Measurements from ENCODE around the gene H2AZ2.
"Not testable (repeated sequence)": the region's sequence is repeated elsewhere in the genome, so short reads cannot be mapped to it uniquely, and the experiment has no call there.

The H2AZ2 gene

DNA sequence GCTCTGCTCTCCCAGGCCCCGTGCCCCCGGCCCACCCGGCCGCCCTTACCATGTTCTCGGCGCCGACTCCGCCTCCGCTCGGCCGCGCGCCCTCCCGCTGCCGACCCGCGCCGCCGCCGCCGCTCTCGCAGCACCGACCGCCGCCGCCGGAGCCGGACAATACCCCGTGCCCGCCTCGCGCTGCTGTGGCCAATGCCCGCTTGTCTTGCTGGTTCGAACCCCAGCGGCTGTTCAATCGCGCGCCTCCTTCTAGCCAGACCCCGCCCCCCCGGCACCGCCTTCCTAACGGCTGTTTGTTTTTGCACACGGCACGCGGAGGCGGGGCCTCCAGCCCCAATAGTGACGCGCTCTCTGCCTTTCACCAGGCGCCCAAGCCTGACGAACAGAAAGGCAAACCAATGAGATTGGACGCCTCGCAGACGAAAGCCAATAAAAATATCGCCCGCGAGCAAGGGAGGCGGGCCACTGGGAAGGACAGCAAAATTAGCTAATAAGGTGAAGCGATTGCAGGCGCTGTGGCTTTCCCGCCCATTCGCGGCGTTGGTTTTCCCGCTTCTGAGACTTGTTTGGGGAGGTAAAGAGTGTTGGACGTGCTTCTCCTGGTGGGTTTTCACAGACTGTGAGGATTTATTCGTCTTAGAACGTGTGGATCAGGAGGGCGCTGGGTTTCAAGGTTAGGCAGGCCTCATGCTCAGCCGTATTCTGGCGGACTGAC lies at the start of gene H2AZ2:
Gene H2AZ2 (minus strand): TSS at position 168 of the 715 bp plus-strand sequence. CDS start 116 bp downstream, at position 52.
- DNase-seq: peak; percentile 99

DNA sequence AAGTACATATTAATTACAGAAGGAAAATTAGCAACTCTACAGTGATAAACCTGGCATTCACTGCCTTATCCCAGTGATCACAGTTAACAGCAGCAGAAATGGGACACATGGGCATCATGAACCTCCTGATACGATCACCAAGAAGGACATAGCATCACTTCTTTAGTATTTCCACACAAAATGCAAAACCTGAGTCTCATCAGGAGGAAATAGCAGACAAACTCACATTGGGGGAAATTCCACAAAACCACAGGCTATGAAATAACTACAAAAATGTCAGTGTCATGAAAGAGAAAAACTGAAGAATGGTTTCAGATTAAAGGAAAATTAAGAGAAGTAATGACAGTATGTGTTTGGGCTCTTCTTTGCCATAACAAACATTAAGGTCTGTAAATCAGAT lies 49.4 kb upstream of the H2AZ2 start:
- no peak for DNase-seq

DNA sequence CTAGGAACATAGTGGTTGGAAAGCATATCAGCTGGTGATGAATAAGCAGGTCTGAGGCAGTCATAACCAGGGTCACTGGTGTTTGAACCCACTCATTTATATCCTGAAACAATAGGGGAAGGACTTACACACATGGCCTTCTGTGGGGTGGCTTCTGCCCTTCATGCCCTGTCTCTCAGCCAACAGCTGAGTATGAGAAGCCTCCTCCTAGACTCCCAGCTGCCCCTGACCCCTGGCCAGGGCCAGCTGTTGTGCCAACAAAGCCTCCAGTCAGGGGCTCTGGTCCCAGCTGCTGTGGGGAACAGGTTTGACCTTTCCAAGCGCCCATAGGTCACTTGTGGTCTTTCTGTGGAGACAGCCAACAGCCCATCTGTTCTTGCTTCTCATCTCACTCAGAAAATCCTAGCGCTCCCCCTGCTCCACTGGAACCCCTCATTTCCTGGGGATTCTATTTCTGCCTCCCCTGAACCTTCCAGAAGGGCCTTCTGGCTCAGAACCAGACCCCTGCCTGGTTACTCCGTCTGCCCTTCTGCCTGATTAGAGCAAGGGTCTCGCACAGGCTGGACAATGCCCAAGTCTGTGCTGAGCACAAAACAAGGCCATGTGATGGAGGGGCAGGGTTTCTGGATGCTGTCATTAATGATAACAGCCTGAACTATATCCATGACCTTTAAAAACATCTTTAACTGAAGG lies 47.1 kb upstream of the H2AZ2 start:
- DNase-seq: no peak

DNA sequence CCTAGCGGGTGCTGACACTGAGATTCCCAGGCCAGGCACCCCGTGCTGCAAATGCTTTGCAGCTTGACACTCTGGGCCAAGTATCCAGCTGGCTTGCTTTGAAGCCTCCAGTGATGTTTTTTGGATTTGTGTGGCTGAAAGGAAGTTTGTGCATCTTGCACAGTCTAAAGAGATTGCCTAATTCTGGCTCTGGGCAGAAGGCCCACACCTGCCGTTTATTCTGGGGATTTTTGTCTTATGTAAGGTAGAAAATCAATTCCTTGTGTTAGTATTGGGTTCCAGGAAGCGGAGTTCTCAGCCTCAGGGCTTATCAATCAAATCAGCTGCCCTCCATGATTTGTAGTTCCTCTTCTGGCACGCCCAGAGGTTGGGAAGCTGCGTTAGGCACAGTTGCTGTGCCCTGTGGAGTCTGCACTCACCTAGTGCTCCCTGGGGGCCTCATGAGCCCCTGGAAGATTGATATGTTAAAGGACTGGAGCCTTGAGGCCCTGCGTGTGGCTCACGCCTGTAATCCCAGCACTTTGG lies 45.9 kb upstream of the H2AZ2 start:
- no peak for DNase-seq

DNA sequence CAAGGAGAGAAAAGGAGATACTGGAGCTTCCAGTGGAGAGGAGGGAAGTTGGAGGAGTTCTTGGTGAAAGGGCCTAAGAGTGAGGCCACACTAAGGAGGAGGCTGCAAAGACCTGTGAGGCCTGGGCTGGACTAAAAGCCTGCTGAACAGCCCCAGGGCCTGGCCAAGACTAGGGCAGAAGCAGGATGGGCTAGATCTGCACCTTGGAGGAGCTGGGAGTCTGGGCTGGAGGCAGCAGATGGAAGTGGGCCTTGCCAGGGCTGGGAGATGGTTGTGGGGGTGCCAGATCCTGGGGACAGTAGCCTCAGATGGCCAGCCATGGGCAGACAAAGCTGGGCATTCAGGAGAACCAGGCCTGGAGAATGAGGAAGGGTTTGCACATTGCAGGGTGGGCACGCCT lies 43.9 kb upstream of the H2AZ2 start:
- DNase-seq: no peak

DNA sequence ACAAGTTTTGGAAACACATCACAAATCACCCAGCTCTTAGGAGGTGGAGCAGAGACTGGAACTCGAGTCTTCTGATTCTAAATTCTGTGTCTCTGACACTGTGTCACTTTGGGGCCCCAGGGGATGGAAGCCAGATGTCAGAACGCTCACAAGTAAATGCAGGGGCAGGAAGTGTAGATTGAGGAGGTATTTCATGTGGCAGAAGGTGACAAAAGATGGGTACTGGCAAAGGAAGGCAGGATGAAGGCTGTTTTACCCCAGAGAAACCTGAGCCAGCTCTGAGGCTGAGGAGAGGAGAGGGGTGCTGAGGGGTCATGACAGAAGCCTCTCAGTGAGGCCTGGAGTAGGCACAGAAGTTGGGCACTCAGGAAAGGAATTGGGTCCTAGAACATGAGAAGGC lies 43.5 kb upstream of the H2AZ2 start:
- DNase-seq: no peak

DNA sequence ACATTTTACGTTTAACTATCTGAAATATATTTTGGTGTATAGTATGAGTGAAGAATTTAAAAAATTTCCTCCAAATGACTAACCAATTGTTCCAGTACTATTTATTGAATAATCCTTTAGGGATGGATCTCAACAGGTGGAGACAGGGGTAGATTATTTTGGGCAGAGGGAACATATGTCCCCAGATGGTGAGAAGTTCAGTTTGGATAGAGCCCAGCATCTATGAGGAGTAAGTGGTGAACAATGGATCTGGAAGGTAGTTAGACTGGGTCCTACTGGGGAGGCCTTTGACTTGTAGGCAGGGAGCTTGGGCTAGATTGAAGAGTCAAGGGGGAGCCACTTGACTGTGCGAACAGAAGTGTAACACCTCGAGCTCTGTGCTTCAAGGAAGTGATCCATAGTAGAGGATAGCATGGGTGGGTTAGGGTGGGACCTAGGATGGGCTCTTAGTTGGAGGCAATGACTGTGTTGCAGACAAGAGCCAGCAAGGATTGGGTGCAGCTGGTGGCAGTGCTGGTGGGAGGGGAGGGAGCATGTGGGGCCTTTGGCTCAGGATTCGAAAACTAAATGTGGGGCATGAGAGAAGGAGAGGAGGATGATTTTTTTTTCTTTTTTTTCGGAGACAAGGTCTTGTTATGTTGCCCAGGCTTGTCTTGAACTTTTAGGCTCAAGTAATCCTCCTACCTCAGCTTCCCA lies 41.3 kb upstream of the H2AZ2 start:
- no peak for DNase-seq

DNA sequence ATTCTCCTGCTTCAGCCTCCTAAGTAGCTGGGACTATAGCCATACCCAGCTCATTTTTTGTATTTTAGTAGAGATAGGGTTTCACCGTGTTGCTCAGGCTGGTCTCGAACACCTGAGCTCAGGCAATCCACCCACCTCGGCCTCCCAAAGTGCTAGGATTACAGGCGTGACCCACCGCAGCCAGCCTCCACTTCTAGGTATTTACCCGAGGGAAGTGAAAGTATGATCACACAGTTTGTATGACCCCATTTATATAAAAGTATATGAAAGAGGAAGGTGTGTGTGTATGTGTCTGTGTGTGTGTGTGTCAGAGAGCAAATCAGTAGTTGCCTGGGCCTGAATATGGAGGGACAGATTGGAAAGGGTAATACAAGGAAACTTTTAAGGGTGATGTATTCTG lies 39.4 kb upstream of the H2AZ2 start:
- DNase-seq: no peak

DNA sequence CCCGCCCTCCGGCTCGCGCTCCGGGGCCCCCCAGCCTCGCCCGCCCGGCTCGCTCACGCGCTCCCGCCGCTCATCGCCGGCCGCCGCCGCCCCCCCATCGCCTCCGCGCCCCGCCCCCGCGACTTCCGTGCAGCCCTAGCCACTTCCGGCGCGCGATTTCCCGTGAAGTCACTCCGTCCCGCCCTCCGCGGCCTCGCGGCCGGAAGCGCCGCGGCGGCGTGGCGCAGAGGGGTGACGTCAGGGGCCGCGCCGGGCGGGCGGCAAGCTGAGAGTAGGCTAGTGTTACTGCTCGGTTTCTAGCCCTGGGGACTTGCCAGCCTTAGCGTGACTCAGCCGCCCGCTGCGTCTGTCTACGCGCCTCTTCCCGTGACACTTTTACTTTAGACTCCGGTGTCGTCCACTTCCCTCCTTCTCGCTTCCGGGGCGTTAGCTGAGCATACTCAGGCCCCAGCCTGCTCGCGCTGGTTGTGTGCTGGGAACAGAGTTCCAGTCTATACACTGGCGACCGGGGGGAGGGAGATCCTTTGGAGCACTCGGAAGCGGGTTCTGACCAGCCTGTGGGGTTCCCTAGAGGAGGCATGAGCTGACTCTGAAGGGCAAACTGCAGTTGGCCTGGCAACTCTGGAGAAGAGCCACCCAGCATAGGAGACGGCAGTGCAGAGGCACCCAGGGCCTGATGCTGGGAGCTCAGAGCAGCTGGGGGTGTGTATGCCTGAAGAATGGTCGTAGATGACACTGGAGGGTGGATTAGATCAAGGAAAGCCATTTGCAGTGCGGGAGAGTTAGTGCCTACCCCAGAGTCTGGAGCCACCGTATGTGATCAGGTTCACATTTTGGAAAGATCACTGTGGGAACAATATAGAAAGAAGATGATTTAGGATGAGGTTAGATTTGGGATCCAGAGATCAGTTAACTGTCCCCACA lies 37.8 kb upstream of the H2AZ2 start, which contains the start of gene PURB:
Gene PURB (minus strand): TSS at position 137 of the 924 bp plus-strand sequence. CDS start 182 bp downstream, outside the sequence.
- peak; percentile 85 to 95 for DNase-seq

DNA sequence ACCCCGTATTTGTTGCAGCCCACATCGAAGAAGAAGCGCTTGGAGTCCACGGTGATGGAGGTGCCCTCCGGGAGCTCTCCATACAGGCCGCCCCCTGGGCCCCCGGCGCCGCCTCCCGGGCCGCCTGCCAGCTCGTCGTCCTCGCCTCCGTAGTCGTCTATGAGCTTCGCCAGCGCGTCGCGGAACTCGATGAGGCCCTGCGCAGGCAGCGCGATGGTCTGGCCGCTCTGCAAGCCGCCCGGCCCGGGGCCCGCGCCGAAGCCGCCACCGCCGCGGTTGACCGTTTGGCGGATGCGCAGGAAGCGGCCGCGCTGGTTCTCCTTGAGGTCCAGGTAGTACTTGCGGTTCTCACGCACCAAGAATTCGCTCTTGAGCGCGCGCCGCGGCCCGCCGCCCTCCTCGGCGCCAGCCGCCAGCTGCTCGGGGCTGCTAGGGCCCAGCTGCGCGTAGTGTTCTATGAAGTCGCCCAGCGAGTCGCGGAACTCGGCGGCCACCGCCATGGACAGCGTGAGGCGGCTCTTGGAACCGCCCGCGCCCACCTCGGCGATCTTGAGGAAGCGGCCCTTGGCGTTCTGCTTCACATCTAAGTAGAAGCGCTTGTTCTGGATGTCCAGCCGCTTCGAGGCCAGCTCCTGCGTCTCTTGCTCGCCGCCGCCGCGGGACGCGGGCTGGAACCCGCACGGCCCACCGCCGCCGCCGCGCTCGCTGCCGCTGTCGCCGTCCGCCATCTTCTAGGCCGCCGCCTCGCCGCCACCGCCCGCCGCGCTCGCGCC lies 36.9 kb upstream of the H2AZ2 start:
- peak in 1 of 2 experiments; percentile 32 for DNase-seq

DNA sequence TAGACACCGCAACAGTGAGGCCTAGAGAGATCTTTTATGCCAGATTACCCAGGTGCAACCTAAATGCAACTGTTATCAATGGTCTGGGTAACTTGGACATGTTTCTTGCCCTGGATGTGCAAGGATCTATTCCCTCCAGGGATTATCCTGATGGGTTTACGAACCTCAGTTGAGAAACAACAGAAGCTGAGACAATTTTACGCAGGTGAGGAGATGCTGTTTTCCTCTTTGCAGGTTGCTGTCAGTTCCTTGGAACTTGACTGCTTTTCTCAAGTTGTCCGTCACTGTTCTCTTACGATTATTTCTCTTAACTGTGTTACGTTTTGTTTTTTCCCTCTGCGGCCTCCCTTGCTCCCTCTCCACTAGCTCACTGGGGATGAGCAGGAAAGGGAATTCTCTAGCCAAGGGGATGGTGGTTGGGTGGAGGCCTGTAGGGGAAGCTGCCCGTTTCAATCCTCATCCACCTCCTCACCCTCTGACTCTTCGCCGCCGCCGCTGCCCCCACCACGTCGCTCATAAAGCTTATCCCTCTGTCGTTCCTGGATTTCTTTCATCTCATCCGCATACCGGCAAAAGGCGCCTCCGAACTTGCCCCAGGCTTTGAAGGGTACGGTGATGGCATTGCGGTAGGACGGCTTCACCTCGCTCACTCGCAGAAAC lies 36.2 kb upstream of the H2AZ2 start:
- DNase-seq: no peak

DNA sequence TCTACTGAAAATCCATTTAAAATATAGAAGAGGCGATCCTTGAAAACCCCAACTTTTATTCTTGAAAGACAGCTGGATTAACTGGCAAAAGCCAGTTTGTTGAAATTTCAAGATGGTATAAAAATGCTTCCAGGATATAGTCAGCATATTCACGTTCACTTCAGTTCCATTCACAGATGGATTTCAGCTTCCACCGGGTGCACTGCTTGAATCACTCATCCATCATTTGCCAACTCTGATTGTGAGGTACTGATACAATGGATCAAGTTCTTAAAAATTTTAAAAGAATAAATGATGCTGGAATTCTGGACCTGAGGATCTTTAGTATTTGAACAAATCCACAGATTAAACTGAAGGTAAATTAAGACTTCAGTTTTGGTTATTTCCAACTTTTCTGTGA lies 35.0 kb upstream of the H2AZ2 start:
- no peak for DNase-seq

DNA sequence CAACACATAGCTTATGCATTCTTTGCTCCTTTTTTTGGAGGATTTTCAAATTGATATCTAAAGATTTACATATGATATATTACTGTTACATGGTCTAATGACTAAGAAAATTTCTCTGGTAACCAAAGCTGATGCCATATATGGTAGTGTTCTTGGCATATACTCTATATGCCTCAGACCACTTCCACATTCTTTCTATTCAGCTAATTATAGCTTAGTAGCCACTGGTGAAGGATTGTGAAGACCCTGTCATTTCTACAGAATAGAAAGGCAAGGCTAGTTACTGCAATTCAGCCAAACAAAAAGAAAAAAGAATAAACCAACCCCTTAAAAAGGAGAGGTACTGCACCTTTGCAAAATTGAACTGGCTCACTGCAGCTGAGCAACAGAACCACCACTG lies 33.7 kb upstream of the H2AZ2 start:
- no peak for DNase-seq

DNA sequence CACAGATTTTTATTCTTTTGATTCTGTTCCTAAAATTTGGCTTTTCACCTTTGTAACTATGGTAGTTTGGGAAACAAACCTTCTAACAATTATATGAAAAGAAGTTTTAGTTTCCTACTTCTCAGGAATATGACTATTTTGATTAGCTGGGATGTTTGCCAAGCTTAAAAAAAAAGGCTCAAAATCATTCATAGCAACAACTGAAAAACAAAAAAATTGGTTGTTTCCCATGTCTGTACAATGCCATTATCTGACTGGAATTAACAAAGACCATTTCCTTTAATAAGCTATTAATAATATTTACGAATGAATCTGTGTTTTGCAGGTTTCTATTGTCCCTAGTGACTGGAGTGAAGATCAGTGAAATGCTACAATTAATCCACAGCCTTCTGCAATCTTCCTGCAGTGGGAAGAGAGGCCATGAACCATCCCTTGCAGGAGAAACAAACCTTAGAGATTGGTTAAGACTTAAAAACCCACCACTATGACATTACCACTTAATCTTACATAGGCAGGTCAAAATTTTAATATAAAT lies 33.2 kb upstream of the H2AZ2 start:
- no peak for DNase-seq

DNA sequence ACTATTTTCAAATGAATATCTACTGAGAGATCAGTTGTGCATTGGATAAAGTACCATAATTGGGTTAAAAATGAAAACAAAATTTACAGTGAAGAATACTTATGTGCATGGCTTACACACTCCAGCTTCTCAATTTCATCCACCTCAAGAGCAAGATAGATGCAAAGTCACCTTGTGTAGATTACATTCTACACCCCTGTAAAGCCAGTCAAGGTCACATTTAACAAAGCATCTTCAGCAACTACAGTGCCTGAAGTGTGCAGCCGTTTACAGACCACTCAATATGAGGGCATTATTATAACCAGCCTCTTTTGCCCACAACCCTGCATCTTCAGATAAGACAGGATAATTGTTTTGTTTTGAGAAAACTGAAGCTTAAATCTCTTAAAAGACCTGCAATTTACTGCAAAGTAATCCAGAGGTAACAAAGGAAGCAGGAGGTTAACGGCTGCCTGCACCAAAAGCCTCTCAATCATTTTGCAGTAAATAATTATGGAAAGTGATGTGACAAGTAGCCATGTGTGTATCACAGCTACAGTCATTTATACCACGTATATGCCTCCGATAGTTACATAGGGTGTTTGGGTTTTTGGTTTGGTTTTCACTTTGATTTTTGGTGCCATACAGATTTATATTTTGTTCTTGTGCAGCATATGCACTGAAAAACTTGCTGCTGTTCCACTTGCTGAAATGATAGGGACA lies 32.6 kb upstream of the H2AZ2 start:
- no peak for DNase-seq

DNA sequence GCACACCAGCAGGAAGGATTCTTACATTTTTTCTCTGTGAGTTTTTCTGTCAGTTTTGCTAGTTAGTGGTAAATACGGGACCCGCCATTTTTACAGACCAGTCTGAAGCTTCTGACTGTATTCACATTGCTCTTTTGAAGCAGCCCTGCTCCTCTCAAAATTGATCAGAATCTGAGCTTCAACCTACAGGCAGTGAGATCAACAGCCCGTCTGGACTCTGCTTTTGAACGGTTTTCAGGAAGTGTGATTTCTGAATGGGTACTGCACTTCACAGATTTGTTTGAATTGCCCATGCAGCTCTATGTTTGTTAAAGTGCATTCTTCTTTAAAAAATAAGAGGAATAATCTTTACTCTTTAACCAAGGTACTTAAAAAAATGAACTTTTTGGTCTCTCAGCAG lies 28.5 kb upstream of the H2AZ2 start:
- DNase-seq: no peak

DNA sequence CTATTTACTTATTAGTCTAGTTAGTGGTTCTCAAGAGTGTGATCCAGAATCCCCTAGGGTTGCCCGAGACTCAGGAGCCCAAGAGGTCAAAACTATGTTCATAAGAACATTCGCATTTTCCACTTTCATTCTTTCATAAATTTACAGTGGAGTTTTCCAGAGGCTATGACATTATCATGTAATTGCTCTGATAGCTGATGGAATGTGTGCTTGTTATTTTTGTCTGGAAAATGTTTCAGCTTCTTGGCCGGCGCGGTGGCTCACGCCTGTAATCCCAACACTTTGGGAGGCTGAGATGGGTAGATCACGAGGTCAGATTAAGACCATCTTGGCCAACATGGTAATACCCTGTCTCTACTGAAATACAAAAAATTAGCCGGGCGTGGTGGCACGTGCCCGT lies 27.4 kb upstream of the H2AZ2 start:
- DNase-seq: no peak

DNA sequence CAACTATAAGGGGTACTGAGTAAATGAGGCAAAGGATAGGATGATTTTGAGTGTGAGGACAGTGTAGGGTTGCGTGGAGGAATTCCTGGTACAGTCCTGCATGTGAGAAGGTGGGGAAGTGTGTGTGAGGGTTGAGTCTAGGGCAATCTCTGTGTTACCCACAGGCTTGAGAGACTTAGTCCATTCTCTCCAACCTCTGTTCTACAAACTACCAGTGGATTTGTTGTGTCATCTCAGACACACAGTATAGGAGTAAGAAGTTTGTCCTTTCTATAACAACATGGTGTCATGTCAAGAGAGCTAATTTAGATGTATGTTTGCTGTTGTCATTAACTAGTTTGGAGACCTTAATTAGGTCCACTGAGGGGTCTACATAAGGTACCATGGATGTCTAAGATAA lies 24.9 kb upstream of the H2AZ2 start:
- no peak for DNase-seq

DNA sequence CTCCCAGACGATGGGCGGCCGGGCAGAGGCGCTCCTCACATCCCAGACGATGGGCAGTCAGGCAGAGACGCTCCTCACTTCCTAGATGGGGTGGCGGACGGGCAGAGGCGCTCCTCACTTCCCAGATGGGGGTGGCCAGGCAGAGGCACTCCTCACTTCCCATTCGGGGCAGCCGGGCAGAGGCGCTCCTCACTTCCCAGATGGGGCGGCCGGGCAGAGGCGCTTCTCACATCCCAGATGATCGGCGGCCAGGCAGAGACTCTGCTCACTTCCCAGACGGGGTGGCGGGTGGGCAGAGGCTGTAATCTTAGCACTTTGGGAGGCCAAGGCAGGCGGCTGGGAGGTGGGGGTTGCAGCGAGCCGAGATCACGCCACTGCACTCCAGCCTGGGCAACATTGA lies 24.0 kb upstream of the H2AZ2 start:
- not testable (repeated sequence) for DNase-seq

DNA sequence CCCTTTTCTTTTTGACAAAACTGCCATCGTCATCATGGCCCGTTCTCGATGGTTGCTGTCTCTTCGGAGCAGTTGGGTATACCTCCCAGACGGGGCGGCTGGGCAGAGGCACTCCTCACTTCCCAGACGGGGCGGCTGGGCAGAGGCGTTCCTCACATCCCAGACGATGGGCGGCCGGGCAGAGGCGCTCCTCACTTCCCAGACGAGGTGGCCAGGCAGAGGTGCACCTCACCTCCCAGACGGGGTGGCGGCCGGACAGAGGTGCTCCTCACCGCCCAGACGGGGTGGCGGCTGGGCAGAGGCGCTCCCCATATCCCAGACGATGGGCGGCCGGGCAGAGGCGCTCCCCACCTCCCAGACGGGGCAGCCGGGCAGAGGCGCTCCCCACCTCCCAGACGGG lies 22.9 kb upstream of the H2AZ2 start:
- not testable (repeated sequence) for DNase-seq
